ENCODE results near the gene MRM2.

Gene MRM2

DNA sequence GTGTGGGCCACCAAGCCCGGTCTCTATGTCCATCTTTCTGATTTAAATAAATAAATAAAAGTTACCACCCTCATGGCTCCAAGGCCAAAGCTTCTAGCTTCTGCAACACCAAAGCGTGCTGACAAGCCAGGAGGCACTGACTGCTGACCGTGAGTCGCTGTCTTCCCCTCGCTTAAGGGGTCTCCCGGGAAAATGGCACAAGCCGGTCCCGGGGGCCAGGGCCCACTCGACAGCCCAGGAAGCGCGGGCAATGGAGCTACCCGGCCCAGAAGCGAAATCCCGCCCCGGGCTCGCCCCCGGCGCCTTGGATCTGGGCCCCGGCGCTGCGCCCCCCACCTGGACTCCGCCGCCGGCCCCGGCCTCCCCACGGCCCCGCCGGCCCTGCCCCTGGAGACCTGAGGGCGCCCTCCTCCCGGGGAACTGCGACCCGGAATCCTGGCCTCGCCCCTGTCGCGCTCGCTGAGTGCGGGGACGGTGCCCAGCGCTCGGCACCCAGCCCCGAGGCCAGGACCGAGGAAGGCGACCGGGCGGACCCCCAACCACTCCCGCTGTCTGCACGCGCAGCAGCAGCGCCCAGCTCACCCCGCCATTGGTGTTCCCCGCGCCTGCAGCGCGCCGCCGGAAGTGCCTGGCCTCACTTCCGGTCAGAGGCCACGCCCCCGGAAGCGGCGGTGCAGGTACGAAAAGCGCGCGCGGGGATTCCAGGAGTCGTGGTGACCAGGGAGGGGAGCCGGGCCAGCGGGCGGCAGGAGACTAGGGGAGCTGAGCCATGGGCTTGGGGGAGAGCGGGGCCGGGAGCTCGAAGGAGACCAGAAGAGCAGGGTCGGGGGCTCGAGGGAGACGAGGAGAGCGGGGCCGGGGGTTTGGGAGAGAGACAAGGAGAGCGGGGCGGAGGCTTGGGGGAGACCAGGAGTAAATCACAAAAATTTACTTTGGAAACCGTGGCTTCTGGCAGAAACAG is at the start of gene MRM2, which contains the start of gene NUDT1:
MRM2 (minus strand) TSS at position 626 of the 961 bp plus-strand sequence; CDS start at position 590, 36 bp downstream.
NUDT1 (plus strand) TSS at position 647 of the 961 bp plus-strand sequence. CDS start 2,349 bp downstream, outside the sequence.
- in situ Hi-C loops (cut with MboI; ENCODE audit: low sequenced_read_pairs), result no loop called here

DNA sequence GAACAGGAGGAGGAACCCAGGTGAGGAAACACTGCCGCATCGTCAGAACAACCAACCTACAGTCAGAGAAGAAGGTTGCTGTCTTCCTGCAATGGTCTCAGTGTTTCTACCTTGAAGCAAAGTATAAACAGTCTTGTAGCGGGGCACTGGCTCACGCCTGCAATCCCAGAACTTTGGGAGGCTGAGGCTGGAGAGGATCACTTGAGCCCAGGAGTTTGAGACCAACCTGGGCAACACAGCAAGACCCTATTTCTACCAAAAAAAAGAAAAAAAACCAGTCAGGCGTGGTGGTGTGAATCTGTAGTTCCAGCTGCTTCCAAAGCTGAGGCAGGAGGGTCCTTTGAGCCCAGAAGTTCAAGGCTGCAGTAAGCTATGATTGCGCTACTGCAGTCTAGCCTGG is 48.9 kb upstream of the MRM2 start:
- in situ Hi-C loops (cut with MboI; ENCODE audit: low sequenced_read_pairs), result no loop called here

DNA sequence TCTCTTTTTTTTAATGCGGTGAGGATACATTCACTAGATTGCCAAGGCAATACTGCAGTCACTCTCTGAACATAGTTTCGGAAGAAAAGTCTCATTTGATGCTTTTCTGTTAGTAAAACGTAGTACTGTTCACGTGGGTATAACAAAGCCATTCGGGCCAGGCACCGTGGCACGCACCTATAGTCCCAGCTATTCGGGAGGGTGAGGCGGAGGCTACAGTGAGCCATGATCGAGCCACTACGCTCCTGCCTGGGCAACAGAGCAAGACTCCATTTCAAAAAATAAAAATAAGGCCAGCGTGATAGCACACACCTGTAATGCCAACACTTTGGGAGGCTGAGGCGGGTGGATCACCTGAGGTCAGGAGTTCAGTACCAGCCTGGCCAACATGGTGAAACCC is 47.6 kb upstream of the MRM2 start:
- in situ Hi-C loops (cut with MboI; ENCODE audit: low sequenced_read_pairs), result no loop called here

DNA sequence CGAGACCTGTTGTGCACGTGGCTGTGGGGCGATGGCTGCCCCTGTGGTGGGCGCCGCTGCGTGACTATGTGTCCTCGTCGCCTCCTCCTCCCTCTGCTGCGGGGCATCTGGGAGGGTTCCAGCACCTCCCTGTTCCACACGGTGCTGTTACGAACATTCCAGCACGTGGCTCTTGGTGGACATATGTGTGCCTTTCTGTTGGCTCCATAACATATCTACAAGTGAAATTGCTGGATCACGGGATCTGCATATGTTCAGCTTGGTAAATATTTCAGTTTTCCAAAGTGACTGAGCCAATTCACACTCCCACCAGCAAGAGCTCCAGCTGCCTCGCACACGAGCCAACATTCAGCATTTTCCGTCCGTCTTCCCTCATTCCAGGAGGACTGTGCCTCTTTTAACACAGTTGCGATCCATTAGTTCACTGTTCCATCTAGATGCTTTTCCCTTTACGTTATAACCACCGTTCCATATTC is 47.1 kb upstream of the MRM2 start:
- in situ Hi-C loops (cut with MboI; ENCODE audit: low sequenced_read_pairs), result no loop called here

DNA sequence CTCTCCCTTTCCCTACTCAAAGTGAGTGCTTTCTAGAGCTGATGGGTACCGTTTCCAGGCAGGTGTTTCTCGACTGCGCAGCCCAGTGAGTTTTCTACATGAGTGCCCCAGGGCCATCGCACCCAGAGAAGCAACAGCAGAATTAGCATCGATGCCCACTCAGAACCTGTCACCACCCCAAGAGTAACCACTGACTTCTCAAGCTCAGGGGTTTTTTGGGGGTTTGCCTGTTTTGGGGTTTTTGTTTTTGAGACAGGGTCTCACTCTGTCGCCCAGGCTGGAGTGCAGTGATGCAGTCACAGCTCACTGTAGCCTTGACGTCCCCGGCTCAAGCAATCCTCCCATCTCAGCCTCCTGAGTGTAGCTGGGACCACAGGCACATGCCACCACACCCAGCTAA is 46.5 kb upstream of the MRM2 start:
- in situ Hi-C loops (cut with MboI; ENCODE audit: low sequenced_read_pairs), result no loop called here

DNA sequence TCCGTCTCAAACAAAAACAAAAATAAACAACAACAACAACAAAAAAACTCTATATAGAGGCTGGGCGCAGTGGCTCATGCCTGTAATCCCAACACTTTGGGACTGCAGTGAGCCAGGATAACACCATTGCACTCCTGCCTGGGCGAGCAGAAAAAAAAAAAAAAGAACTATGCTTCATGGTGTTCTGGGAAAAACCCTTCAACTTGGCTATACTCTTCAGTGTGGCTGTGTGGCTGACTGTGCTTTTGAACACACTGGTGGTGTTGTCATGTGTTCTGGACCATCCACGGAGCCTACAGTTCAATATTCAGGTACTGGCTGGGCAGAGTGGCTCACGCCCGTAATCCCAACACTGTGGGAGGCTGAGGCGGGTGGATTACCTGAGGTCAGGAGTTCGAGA is 45.7 kb upstream of the MRM2 start:
- in situ Hi-C loops (cut with MboI; ENCODE audit: low sequenced_read_pairs), result no loop called here

DNA sequence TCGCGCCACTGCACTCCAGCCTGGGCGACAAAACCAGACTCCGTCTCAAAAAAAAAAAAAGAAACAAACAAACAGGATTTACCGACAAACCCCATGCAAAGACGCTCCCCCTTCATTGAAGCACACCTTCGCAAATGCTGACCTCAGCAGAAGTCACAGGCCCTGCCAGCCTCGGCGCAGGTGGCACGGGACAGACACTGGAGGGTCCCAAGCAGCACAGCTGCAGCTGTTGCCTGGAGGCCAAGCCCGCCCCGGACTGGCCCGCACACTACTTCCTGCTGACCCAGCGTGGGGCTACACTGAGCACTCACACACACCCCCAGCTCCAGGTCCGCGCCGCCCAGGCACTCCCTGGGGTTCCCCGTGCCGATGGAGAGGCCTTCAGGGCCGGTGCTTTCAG is 41.1 kb upstream of the MRM2 start:
- in situ Hi-C loops (cut with MboI; ENCODE audit: low sequenced_read_pairs), result no loop called here

DNA sequence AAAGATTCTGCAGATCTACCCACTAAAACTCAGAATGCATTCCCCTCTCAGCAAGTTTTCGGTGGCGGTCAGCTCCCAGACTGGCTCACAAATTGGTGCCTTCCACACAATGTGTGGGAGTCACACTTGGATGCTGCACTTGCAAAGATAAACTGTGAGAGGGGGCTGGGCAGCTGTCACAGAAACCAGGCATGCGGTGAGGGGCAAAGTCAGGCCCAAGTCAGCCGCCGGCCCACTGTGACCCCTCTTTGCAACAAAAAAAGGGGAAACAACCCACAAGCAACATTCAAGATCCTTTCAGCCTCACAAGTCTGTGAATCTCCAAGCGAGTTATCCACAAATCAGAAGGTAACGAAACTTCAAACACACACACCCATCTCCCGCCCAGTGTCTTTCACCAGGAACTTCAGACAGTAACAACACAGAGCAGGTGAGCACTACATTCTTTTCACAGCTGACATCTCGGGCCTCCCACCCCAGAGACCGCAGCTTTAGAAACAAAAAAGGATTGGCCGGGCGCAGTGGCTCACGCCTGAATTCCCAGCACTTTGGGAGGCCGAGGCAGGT is 40.3 kb upstream of the MRM2 start:
- in situ Hi-C loops (cut with MboI; ENCODE audit: low sequenced_read_pairs), result no loop called here

DNA sequence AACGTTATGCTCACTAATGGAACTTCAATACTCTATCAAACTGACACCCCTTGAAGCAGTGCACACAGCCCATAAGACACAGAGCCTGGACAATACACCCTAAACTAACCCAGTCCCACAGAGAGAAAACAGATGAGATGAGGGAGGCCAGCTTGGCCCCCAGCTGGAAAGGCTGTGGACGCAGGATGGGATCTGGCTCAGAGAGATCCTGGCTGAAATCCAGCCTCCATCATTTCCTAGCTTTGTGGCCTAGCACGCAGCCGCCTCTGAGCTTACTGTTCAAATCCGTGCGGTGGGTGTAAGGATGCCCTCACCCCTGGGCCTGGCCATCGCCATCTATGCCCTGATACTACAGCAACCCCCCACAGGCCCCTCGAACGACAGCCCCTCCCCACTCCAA is 39.5 kb upstream of the MRM2 start:
- in situ Hi-C loops (cut with MboI; ENCODE audit: low sequenced_read_pairs), result no loop called here

DNA sequence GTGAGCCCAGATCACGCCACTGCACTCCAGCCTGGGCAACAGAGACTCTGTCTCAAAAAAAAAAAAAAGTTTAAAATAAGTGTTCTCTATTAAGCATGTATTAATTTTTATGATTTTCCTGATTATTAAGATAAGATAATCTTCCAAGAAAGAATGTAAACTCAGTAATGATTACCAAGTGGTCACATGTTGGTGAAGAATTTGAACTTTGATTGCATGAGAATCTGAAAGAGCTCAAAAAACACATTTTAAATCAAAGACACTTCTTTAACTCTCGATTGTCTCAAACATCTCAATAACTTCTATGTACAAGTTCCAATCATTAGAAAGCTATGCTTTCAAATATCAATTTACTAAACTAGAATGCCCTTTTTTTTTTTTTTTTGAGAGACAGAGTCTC is 38.4 kb upstream of the MRM2 start:
- in situ Hi-C loops (cut with MboI; ENCODE audit: low sequenced_read_pairs), result no loop called here

DNA sequence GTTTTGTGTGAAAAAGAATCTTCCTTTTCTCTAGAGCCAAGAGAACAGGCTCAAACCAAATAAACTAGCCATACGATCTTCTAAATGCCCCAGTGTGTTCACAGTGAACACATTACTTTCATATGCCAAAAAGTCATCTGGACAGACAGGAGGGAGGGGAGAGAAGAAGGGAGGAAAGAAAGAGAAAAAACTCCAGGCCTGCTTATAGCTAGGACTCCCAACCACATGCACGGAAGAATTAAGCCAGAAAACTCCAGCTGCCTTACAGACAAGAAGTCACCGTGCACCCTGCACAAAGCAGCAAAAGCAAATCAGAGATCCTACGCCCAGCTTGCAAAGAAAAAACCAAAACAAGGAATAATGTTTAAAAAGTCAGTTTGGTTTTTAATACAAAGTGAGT is 37.9 kb upstream of the MRM2 start:
- in situ Hi-C loops (cut with MboI; ENCODE audit: low sequenced_read_pairs), result no loop called here

DNA sequence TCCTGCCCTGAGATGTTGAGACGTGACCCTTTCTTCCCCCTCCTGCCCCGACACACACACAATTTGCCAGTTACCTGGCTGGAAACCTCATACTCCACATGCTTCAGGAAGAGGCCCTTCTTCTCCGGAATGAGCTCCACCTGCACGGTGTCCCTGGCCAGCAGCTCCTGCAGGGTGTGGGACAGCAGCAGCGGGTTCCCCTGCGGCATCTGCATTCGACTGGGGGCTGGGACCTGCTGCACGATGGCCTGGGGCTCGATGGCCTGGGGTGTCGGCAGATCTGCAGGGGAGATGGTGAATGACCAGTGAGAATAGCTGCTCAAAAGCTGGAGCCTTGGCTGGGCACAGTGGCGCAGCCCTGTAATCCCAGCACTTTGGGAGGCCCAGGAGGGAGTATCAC is 36.0 kb upstream of the MRM2 start:
- in situ Hi-C loops (cut with MboI; ENCODE audit: low sequenced_read_pairs), result no loop called here

DNA sequence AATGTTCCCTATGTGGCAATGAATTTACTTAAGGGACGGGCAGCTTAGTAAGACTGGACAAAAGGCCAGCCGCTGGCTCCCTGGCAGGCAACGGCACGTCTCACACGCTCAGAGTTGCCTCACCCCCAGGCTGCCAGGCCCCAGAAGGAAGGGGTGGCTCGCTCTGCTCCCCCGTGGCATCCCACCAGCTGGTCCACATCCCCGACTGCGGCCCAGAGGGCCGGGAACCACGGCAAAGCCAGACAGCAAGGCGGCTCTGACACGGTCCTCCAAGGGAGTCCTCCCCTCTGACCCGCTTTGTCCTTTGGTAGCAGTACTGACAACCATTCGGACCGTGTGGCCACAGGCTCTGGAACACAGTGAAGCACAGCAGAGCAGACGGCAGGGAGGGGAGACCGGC is 34.1 kb upstream of the MRM2 start:
- in situ Hi-C loops (cut with MboI; ENCODE audit: low sequenced_read_pairs), result no loop called here

DNA sequence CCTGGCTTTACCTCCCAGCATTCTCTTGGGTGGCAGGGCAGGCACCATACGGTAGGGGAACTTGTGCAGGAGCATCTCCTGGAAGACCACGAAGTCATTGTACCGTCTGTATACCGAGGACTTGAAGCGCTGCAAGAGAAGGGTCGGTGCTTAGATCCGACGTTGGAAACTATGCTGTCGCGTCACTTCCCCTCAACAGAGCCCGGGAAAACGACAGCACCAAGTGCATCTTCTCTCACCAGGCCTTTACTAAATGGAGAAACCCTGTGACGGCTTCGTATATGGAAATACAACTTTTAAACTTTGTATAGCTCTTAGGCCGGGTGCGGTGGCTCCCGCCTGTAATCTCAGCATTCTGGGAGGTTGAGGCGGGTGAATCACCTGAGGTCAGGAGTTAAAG is 33.1 kb upstream of the MRM2 start:
- in situ Hi-C loops (cut with MboI; ENCODE audit: low sequenced_read_pairs), result no loop called here

DNA sequence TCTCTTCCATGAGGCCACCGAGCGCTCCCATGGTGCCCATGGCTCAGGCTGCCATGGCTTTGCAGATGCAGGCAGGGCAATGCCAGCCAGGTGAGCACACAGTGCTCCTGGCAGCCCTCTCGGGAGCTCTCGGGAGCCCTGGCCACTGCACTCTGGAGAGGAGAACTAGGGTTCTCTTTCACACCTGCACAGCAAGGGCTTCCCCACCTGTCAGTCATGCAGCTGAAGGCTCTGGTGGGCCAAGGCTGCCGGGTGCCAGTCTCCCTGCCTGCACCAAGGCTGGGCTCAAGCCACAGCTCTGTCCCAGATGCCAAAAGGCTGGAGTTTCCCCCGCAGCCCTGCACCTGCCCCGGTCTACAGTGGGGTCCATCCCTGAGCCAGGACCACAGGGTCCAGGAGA is 32.7 kb upstream of the MRM2 start:
- in situ Hi-C loops (cut with MboI; ENCODE audit: low sequenced_read_pairs), result no loop called here

DNA sequence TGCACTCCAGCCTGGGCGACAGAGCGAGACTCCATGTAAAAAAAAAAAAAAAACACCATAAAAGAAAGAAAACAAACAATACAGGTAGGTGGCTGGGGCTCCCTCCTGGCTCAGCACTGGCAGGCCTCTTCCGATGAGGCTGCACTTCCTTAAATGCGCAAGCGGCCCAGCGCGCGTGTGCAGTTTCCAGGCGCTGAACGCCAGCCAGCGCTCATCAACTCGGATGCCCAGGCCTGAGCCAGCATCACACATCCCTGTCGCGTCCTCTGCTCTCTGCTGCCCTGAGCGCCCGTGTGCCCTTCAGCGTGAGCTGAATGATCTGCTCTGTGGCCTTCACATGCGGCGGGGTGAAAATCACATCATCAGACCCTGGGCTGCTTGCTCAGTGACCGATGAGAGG is 31.9 kb upstream of the MRM2 start:
- in situ Hi-C loops (cut with MboI; ENCODE audit: low sequenced_read_pairs), result no loop called here

DNA sequence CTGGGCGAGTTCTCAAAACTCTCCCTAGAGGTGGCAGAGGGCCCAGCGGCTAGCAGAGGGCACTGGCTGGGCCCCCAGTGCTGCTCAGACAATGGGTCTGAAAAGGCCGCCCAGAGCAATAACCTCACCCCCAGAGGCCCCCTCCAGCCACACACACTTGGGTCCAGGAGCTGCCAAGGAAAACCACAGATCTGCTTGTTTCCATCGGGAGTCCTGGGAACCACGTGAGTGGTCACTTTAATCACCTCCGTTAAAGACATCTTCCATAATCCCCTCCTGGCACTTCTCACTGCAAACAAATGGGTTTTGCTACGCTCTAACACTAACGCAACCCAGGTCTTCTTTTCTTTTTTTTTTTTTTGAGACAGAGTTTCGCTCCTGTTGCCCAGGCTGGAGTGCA is 30.0 kb upstream of the MRM2 start:
- in situ Hi-C loops (cut with MboI; ENCODE audit: low sequenced_read_pairs), result no loop called here

DNA sequence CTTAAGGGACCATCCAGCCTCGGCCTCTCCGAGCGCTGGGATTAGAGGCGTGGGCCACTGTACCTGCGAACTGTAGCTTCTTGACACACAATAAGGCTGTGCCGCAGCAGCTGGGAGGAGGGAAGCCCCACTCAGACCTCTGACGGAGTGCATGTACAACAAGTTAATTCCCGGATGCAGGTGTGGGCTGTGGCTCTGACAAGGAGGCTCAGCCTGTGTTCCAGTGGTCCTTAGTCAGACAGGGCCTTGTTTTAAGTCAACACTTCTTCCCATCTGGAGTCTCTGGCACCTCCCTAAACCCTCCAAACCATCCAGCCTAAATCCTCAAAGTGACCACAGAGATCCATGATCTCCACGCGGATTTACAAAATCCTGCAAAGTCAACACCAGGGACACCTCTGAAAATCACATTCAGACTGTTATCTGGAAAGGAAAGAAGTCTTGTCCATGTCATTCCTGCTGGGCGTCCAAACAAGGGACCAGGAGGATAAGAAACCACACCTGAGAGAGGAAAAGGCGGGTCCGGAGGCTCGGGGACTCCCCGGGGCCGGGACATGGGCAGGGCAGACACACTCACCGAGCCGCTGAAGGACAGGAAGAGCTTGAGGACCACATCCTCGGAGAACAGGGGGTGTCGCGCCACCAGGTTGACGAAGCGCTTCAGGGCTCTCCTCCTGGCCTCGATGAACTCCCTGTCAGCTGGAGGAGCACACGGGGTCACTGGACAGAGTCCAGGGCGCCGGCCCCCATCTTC is 29.4 kb upstream of the MRM2 start:
- in situ Hi-C loops (cut with MboI; ENCODE audit: low sequenced_read_pairs), result no loop called here

DNA sequence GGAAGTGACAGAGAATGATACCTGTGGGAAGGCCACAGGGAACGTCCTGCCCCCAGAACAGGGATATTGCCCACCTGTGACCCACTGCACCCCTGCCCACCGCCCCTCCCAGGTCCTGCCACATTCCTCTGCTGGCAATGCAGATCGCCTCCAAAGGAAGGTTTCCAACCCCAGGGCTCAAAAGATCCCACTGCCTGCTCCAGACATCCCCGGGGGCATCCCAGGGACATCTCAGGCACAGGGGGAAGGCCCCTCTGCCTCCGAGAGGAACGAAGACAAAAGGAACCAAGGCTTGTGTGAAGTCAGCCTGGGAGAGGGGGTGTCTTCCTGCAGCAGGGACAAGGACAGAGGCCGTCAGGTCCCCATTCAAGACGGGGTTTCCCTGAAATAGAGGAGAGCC is 28.5 kb upstream of the MRM2 start:
- in situ Hi-C loops (cut with MboI; ENCODE audit: low sequenced_read_pairs), result no loop called here

DNA sequence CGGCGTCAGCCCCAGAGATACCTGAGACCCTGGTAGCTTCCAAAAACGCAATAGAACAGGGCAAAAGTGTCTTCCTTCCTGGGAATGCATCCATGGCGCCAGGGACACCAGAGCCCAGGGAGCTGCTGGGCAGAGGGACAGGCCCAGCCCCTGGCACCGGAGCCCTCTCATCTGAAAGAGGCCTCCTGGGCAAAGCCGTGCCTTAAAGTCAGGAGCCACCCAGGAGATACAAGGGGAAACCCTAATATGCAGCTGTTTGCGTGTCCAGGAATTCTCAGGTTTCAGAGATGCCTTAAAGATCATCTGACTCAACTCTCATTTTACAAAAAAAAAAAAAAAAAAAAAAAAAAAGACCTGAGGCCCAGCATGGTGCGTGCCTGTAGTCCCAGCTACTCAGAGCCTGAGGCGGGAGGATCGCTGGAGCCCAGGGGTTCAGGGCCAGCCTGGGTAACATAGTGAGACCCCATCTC is 28.0 kb upstream of the MRM2 start:
- in situ Hi-C loops (cut with MboI; ENCODE audit: low sequenced_read_pairs), result no loop called here
